ENCODE results near the gene KCTD10. TPM values are rescaled to one million over a fixed set of nuclear protein-coding genes. Genes with fewer than 3 reads are reported as not detected.

Gene KCTD10
- total and polyA plus RNA-seq, 7 donors, result 7.4 to 21.8 (median 16.0) TPM

DNA sequence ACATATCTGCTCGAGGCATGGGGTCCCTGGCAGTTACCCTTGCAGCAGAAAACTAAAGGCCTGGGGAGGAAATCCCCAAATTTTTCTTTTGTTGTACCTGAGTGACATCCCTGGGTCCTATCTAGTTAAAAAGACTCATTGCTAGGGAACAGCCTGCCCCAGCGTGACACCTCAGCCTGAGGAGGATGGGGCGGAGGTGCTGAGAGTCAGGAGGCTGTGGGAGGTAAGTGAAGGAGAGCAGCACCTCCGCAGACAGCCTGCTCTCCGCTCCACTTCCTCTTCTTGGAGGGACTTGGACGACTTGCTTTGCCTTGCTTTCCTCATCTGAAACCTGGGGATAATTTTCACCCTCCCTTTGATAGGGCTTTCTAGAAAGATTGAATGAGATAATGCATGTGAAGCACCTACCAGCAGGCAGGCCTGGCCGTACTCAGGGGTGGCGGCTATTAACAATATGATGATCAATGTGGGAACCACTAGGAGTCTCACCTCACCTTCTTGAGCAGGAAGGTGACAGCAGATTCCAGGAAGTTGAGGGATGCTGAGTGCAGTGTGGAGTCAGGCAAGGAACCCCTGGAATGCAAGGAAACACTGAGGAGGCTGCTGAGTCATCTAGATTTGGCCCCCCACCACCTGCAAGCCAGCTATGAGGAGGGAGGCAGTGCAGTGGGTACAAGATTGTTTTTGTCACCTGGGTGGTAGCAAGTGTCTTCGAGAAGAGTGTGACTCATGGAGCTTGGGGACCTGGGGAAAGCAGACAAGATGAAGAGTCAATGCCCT is 23.5 kb upstream of the KCTD10 start:
- Histone ChIP-seq H3K27ac (no peak overlapping the region), H3K36me3 (ENCODE audit: insufficient read depth in 1 of 2, low read depth in 1 of 2) (peaks cover 8 to 99% of the 10 kb centered on the region in 2 donors), H3K9me3 (no peaks in the 10 kb centered on the region), H3K27me3 (ENCODE audit: insufficient read depth in 3 of 3, low read length in 2 of 3) (no peaks in the 10 kb centered on the region), H3K4me1 (no peaks in the 10 kb centered on the region), H3K4me3 (no peak overlapping the region)
- ATAC-seq (no peak), DNase-seq (no peak)
- 87 to 95% (median 95%) methylated on average over 9 of the region's 9 CpGs for WGBS, 3 donors
- intact Hi-C loops (cut with DNase I), result no loop called here
- TF ChIP-seq, protein P1, sequence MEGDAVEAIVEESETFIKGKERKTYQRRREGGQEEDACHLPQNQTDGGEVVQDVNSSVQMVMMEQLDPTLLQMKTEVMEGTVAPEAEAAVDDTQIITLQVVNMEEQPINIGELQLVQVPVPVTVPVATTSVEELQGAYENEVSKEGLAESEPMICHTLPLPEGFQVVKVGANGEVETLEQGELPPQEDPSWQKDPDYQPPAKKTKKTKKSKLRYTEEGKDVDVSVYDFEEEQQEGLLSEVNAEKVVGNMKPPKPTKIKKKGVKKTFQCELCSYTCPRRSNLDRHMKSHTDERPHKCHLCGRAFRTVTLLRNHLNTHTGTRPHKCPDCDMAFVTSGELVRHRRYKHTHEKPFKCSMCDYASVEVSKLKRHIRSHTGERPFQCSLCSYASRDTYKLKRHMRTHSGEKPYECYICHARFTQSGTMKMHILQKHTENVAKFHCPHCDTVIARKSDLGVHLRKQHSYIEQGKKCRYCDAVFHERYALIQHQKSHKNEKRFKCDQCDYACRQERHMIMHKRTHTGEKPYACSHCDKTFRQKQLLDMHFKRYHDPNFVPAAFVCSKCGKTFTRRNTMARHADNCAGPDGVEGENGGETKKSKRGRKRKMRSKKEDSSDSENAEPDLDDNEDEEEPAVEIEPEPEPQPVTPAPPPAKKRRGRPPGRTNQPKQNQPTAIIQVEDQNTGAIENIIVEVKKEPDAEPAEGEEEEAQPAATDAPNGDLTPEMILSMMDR (IDR thresholded peaks at IDR 0.05), result no peak

DNA sequence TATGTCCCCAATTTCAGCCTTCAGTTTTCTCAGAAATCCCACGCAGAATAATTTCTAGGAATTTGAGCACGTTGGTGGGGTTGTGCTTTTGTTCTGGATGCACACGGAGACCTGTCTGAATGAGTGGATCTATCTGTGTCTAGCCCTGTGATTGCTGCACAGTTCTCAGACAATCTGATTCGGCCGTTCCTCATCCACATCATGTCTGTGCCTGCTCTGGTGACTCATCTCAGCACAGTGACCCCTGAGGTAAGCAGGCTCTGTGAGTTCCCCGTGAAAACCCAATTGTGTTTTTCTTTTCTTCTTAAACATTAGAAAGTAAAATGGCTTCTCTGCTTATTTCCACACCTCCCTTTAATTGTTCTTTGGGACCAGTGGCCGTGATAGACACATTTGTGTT is 20.6 kb upstream of the KCTD10 start:
- Histone ChIP-seq H3K27ac (no peak overlapping the region), H3K9me3 (no peaks in the 10 kb centered on the region), H3K4me1 (no peaks in the 10 kb centered on the region), H3K27me3 (ENCODE audit: insufficient read depth in 3 of 3, low read length in 2 of 3) (no peaks in the 10 kb centered on the region), H3K4me3 (no peak overlapping the region), H3K36me3 (ENCODE audit: insufficient read depth in 1 of 2, low read depth in 1 of 2) (peaks cover 9 to 99% of the 10 kb centered on the region in 2 donors)
- DNase-seq (no peak), ATAC-seq (no peak)
- 89 to 94% (median 91%) methylated on average over 7 of the region's 7 CpGs for WGBS, 3 donors
- TF ChIP-seq, protein P1 (IDR thresholded peaks at IDR 0.05), result no peak
- intact Hi-C loops (cut with DNase I), result loop anchor here in 1 of 2 donors (10.0 kb wide), 1 partner anchor 263 kb away; no protein-coding TSS in a partner anchor

DNA sequence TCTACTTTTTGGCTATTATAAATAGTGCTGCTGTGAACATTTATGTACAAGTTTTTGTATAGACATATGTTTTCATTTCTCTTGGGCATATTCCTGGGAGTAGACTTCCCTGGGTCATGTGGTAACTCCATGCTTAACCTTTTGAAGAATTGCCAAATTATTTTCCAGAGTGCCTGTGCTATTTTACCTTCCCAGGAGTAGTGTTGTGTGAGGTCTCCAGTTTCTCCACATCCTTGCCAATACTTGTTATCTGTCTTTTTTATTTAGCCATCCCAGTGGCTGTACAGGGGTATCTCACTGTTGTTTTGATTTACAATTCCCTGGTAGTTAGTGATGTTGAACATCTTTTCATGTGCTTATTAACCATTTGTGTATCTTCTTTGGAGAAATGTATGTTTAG is 19.2 kb upstream of the KCTD10 start:
- H3K36me3 ChIP-seq (ENCODE audit: insufficient read depth in 1 of 2, low read depth in 1 of 2), result peaks cover 6 to 99% of the 10 kb centered on the region in 2 donors
- TF ChIP-seq, protein P1 (IDR thresholded peaks at IDR 0.05), result no peak
- no peak for DNase-seq
- ATAC-seq, result no peak
- H3K9me3 ChIP-seq, result no peaks in the 10 kb centered on the region
- H3K27ac ChIP-seq, result no peak overlapping the region
- H3K4me3 ChIP-seq, result no peak overlapping the region
- no peaks in the 10 kb centered on the region for H3K4me1 ChIP-seq
- intact Hi-C loops (cut with DNase I), result loop anchor here in 1 of 2 donors (10.0 kb wide), 1 partner anchor 262 kb away; no protein-coding TSS in a partner anchor
- no peaks in the 10 kb centered on the region for H3K27me3 ChIP-seq (ENCODE audit: insufficient read depth in 3 of 3, low read length in 2 of 3)

DNA sequence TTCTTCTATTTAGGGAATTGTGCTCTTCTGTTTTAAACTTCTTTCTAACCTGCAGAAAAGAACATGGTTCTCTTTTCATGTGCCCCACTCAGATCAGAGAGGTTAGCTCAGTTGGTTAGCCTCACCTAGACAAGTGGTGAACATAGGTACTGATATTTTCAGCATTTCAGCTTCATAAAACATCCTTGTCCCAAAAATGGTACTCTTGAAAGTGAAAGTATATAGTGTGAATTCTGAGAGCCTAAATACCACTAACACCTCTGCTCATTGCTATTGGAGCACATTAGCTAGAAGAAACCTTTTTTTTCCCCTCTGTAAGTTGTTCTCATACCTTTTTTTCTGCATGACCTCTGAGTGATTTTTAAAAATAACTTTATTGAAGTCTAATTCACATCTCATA is 17.9 kb upstream of the KCTD10 start:
- Histone ChIP-seq H3K27me3 (ENCODE audit: insufficient read depth in 3 of 3, low read length in 2 of 3) (no peaks in the 10 kb centered on the region), H3K9me3 (no peaks in the 10 kb centered on the region), H3K4me1 (peaks cover 8% of the 10 kb centered on the region), H3K4me3 (no peak overlapping the region), H3K27ac (no peak overlapping the region), H3K36me3 (ENCODE audit: insufficient read depth in 1 of 2, low read depth in 1 of 2) (peaks cover 9 to 99% of the 10 kb centered on the region in 2 donors)
- TF ChIP-seq, protein P1 (IDR thresholded peaks at IDR 0.05), result no peak
- intact Hi-C loops (cut with DNase I), result loop anchor here in 1 of 2 donors (10.0 kb wide), 1 partner anchor 260 kb away; no protein-coding TSS in a partner anchor
- no peak for ATAC-seq
- no peak for DNase-seq
